Measurements from ENCODE around the gene SEPTIN1.

DNA sequence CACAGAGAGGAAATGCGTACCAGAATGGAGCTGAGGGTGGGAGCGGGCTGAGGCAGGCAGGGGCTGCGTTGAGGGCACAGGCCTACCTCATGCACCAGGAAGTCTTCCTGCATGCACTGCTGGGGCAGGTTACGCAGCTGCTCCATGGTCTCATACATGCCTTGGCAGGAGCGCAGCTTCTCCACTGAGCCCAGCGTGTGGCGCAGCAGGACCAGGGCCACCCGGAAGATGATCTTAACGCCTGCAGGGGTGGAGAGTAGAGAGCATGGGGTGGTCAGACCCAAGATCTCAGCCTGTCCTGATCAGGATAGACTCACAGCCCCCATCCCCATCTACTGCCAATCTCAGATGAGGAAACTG, 23.8 kb downstream of the SEPTIN1 start:
- no peak for TF ChIP-seq POLR2A (IDR thresholded peaks at IDR 0.05; ENCODE audit: low read depth, low read length)
- TF ChIP-seq TAF1 (IDR thresholded peaks at IDR 0.05; ENCODE audit: low read depth, low read length): no peak
- no peak for TF ChIP-seq POLR2AphosphoS5 (IDR thresholded peaks at IDR 0.05; ENCODE audit: low read depth, low read length)
- no peak for TF ChIP-seq SPI1 (IDR thresholded peaks at IDR 0.05; ENCODE audit: low read depth, low read length)
- TF ChIP-seq PAX5 (IDR thresholded peaks at IDR 0.05; ENCODE audit: insufficient read depth, low read length, severe bottlenecking): no peak

All from GM12891 (cell line).